GM18499 (cell line): ENCODE measurements around the gene SLC30A1.
"Not testable (repeated sequence)": the region's sequence is repeated elsewhere in the genome, so short reads cannot be mapped to it uniquely, and the experiment has no call there.

Experiments used
- ATAC-seq: cut with Tn5 transposase; IDR thresholded peaks from one replicate; pipeline ENCODE4 v1.9.1; 2021; ENCODE audit warnings: moderate number of reproducible peaks; ENCODE audit not compliant: insufficient read depth, unreplicated experiment

The SLC30A1 gene

GRCh38 chr1:211551638-211552460, 27.1 kb downstream of the SLC30A1 start:
- no peak for ATAC-seq

- no peak for ATAC-seq
These were observed 29.8 kb downstream of the SLC30A1 start for GRCh38 chr1:211549092-211549711.

GRCh38 chr1:211548321-211549091, 30.5 kb downstream of the SLC30A1 start:
- ATAC-seq = no peak

GRCh38 chr1:211547710-211548109, 31.3 kb downstream of the SLC30A1 start:
- ATAC-seq = no peak

- ATAC-seq = no peak
These were observed 32.4 kb downstream of the SLC30A1 start for GRCh38 chr1:211546543-211546942.

- no peak for ATAC-seq
These were observed 35.9 kb downstream of the SLC30A1 start for GRCh38 chr1:211543025-211543424.

- no peak for ATAC-seq
These were observed 37.1 kb downstream of the SLC30A1 start for GRCh38 chr1:211541720-211542477.

GRCh38 chr1:211541278-211541677, 37.7 kb downstream of the SLC30A1 start:
- ATAC-seq = no peak

- not testable (repeated sequence) for ATAC-seq
These were observed 38.1 kb downstream of the SLC30A1 start for GRCh38 chr1:211540824-211541223.

- no peak for ATAC-seq
These were observed 40.7 kb downstream of the SLC30A1 start for GRCh38 chr1:211538287-211538686.

GRCh38 chr1:211537253-211537652, 41.7 kb downstream of the SLC30A1 start:
- ATAC-seq = no peak

GRCh38 chr1:211536606-211537005, 42.4 kb downstream of the SLC30A1 start:
- ATAC-seq = no peak

GRCh38 chr1:211535346-211535745, 43.6 kb downstream of the SLC30A1 start:
- ATAC-seq = no peak

- no peak for ATAC-seq
These were observed 44.2 kb downstream of the SLC30A1 start for GRCh38 chr1:211534545-211535291.

GRCh38 chr1:211532088-211532444, 46.9 kb downstream of the SLC30A1 start:
- no peak for ATAC-seq

- ATAC-seq = no peak
These were observed 47.5 kb downstream of the SLC30A1 start for GRCh38 chr1:211531194-211532087.

GRCh38 chr1:211530102-211530501, 48.9 kb downstream of the SLC30A1 start:
- ATAC-seq = no peak

- no peak for ATAC-seq
These were observed 49.5 kb downstream of the SLC30A1 start for GRCh38 chr1:211529453-211529852.

- no peak for ATAC-seq
These were observed 50.0 kb downstream of the SLC30A1 start for GRCh38 chr1:211529011-211529410.
